Kidney epithelial cell (primary cell): ENCODE results near the gene CTIF. TPM values are rescaled to one million over a fixed set of nuclear protein-coding genes. Genes with fewer than 3 reads are reported as not detected.

ENCODE experiments used
- DNase-seq: peaks from one replicate; pipeline ENCODE4 v3.0.0-alpha.2; 2010; ENCODE audit warnings: low read depth
- H3K27me3 ChIP-seq: 2 replicates; pipeline ENCODE4 v1.6.0; 2011; ENCODE audit warnings: low read length; ENCODE audit not compliant: control insufficient read depth, insufficient read depth
- H3K36me3 ChIP-seq: 2 replicates; pipeline ENCODE4 v1.5.1; 2011; ENCODE audit warnings: low read length; ENCODE audit not compliant: control insufficient read depth, insufficient read depth
- H3K4me3 ChIP-seq: 2 replicates; pipeline ENCODE4 v1.5.1; 2011; ENCODE audit warnings: low read depth, mild to moderate bottlenecking, control low read depth, low read length
- CTCF ChIP-seq: IDR thresholded peaks from 2 replicates; pipeline ENCODE4 v1.5.1; 2011; ENCODE audit warnings: mild to moderate bottlenecking, moderate library complexity, low read length, control low read depth, inconsistent platforms; ENCODE audit not compliant: insufficient read depth, poor library complexity, severe bottlenecking
- total RNA-seq: library from RNA; depleted of rRNA; stranded (reverse); fragments of >200 nt; gene quantifications from 2 replicates; pipeline ENCODE4 v1.2.3, GENCODE V29; 2015

CTIF gene
- total RNA-seq, 1 donor from 2014 or later = 24.3 TPM

- DNase-seq = peak; percentile 16
- TF ChIP-seq CTCF = no peak
- Histone ChIP-seq H3K27me3 (no peaks in the 10 kb centered on the region), H3K36me3 (no peaks in the 10 kb centered on the region), H3K4me3 (no peak overlapping the region)
These were observed 248.6 kb downstream of the CTIF start for GRCh38 chr18:48787203-48788151.

GRCh38 chr18:48788373-48788772, 249.5 kb downstream of the CTIF start:
- Histone ChIP-seq H3K36me3 (no peaks in the 10 kb centered on the region), H3K4me3 (no peak overlapping the region), H3K27me3 (no peaks in the 10 kb centered on the region)
- DNase-seq = no peak
- no peak for TF ChIP-seq CTCF

GRCh38 chr18:48789259-48789812, 250.5 kb downstream of the CTIF start:
- Histone ChIP-seq H3K4me3 (no peak overlapping the region), H3K36me3 (no peaks in the 10 kb centered on the region), H3K27me3 (no peaks in the 10 kb centered on the region)
- no peak for DNase-seq
- no peak for TF ChIP-seq CTCF

GRCh38 chr18:48790226-48790863, 251.5 kb downstream of the CTIF start:
- H3K4me3 ChIP-seq = no peak overlapping the region
- DNase-seq = no peak
- H3K27me3 ChIP-seq = no peaks in the 10 kb centered on the region
- H3K36me3 ChIP-seq = no peaks in the 10 kb centered on the region
- TF ChIP-seq CTCF = no peak

GRCh38 chr18:48790869-48791635, 252.2 kb downstream of the CTIF start:
- Histone ChIP-seq H3K36me3 (no peaks in the 10 kb centered on the region), H3K4me3 (no peak overlapping the region), H3K27me3 (no peaks in the 10 kb centered on the region)
- no peak for TF ChIP-seq CTCF
- DNase-seq = no peak
